ENCODE data around the gene CRYBB2.

DNA sequence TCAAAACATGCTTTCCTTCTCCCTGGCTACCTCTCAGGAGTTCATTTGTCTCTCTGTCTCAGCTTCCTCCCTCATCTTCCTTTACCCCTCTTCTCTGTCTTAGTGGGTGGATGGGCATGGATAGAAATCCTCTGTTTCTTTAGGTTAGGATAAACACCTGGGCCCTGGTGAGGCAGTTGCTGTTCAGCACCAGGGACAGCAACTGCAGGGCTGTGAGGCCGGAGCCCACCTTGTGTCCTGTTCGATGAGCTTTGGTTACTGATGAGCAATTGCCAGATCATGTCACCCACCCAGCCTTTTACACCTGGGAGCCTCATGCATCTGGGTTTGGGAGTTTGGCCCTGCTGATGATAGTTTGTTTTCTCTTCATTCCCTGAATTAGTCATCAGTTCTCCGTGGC, 25.9 kb upstream of the CRYBB2 start:
- TF ChIP-seq, protein P1, sequence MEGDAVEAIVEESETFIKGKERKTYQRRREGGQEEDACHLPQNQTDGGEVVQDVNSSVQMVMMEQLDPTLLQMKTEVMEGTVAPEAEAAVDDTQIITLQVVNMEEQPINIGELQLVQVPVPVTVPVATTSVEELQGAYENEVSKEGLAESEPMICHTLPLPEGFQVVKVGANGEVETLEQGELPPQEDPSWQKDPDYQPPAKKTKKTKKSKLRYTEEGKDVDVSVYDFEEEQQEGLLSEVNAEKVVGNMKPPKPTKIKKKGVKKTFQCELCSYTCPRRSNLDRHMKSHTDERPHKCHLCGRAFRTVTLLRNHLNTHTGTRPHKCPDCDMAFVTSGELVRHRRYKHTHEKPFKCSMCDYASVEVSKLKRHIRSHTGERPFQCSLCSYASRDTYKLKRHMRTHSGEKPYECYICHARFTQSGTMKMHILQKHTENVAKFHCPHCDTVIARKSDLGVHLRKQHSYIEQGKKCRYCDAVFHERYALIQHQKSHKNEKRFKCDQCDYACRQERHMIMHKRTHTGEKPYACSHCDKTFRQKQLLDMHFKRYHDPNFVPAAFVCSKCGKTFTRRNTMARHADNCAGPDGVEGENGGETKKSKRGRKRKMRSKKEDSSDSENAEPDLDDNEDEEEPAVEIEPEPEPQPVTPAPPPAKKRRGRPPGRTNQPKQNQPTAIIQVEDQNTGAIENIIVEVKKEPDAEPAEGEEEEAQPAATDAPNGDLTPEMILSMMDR (IDR thresholded peaks at IDR 0.05; ENCODE audit: low read depth, low read length, poor library complexity, severe bottlenecking): no peak
- TF ChIP-seq EZH2phosphoT487 (IDR thresholded peaks at IDR 0.05; ENCODE audit: borderline replicate concordance, low read length): no peak
